Measurements from ENCODE around the gene HDAC1.

GRCh38 chr1:32286763-32287162, 5.1 kb upstream of the HDAC1 start:
- TF ChIP-seq, protein P1, sequence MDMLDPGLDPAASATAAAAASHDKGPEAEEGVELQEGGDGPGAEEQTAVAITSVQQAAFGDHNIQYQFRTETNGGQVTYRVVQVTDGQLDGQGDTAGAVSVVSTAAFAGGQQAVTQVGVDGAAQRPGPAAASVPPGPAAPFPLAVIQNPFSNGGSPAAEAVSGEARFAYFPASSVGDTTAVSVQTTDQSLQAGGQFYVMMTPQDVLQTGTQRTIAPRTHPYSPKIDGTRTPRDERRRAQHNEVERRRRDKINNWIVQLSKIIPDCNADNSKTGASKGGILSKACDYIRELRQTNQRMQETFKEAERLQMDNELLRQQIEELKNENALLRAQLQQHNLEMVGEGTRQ (IDR thresholded peaks at IDR 0.05; ENCODE audit: low read depth, low read length) = no peak
- TF ChIP-seq, protein P1 (CRISPR knock-in tag; IDR thresholded peaks at IDR 0.05; ENCODE audit: borderline replicate concordance) = no peak
- TF ChIP-seq ZNF547 (CRISPR knock-in tag; IDR thresholded peaks at IDR 0.05) (no peak), ZBTB7A (CRISPR knock-in tag; IDR thresholded peaks at IDR 0.05) (no peak), ZNF17 (CRISPR knock-in tag; IDR thresholded peaks at IDR 0.05) (no peak), ZFP36L2 (CRISPR knock-in tag; IDR thresholded peaks at IDR 0.05) (no peak), THRA (CRISPR knock-in tag; IDR thresholded peaks at IDR 0.05; ENCODE audit: borderline replicate concordance) (no peak), SP1 (IDR thresholded peaks at IDR 0.05) (no peak), SP1 (CRISPR knock-in tag; IDR thresholded peaks at IDR 0.05) (no peak), MAFF (IDR thresholded peaks at IDR 0.05; ENCODE audit: low read depth, low read length) (no peak), POLR2AphosphoS5 (IDR thresholded peaks at IDR 0.05; ENCODE audit: low read depth, low read length) (no peak), EZH2 (conservative IDR thresholded peaks at IDR 0.05; ENCODE audit: low read depth, low read length) (no peak), ATAD3A (CRISPR knock-in tag; IDR thresholded peaks at IDR 0.05) (no peak), FOXA1 (IDR thresholded peaks at IDR 0.05) (no peak), FOXA1 (CRISPR knock-in tag; IDR thresholded peaks at IDR 0.05) (no peak), ZNF326 (CRISPR knock-in tag; IDR thresholded peaks at IDR 0.05; ENCODE audit: borderline replicate concordance) (no peak), ZNF552 (CRISPR knock-in tag; IDR thresholded peaks at IDR 0.05; ENCODE audit: borderline replicate concordance) (no peak)

Measured in HepG2 (cell line).